Fibroblast of mammary gland (primary cell): ENCODE measurements around the gene ALAS1.

ENCODE experiments used
- DNase-seq: peaks from one replicate; pipeline ENCODE4 v3.0.0-alpha.2; 2010; ENCODE audit warnings: low read depth
- H3K4me3 ChIP-seq: 2 replicates; pipeline ENCODE4 v1.5.1; 2011; ENCODE audit warnings: low read depth, mild to moderate bottlenecking, low read length, moderate library complexity; ENCODE audit not compliant: control insufficient read depth
- CTCF ChIP-seq: conservative IDR thresholded peaks from 2 replicates; pipeline ENCODE4 v1.5.1; 2011; ENCODE audit warnings: low read depth, low read length, inconsistent platforms; ENCODE audit not compliant: control insufficient read depth, insufficient read depth

ALAS1 gene

GRCh38 chr3:52225452-52226228 is 27.7 kb downstream of the ALAS1 start, which contains the start of gene TLR9:
TSS of gene TLR9 (minus strand) at chr3:52225645. CDS start at chr3:52225529, 116 bp downstream.
- no peak within 1 kb of the TSS for H3K4me3 ChIP-seq
- no peak for TF ChIP-seq CTCF
- no peak for DNase-seq

- no peak overlapping the region for H3K4me3 ChIP-seq
- TF ChIP-seq CTCF = no peak
- no peak for DNase-seq
Measured at GRCh38 chr3:52226229-52226817, 28.4 kb downstream of the ALAS1 start.

GRCh38 chr3:52227117-52227516 is 29.2 kb downstream of the ALAS1 start:
- no peak for DNase-seq

GRCh38 chr3:52227766-52228165 is 29.8 kb downstream of the ALAS1 start:
- no peak for TF ChIP-seq CTCF
- H3K4me3 ChIP-seq = no peak overlapping the region
- DNase-seq = no peak

More at GRCh38 chr3:52227117-52227516, 29.2 kb downstream of the ALAS1 start:
- TF ChIP-seq CTCF = peak; percentile 6
- H3K4me3 ChIP-seq = no peak overlapping the region

- TF ChIP-seq CTCF = no peak
- no peak for DNase-seq
Measured at GRCh38 chr3:52228266-52228665, 30.3 kb downstream of the ALAS1 start.

GRCh38 chr3:52228751-52229291 is 30.9 kb downstream of the ALAS1 start:
- TF ChIP-seq CTCF = no peak
- DNase-seq = no peak
- H3K4me3 ChIP-seq = no peak overlapping the region

More at GRCh38 chr3:52228266-52228665, 30.3 kb downstream of the ALAS1 start:
- no peak overlapping the region for H3K4me3 ChIP-seq
